HT1080 (cell line): ENCODE data around the gene HBA1. TPM values are rescaled to one million over a fixed set of nuclear protein-coding genes. Genes with fewer than 3 reads are reported as not detected.
"Not testable (repeated sequence)": the region's sequence is repeated elsewhere in the genome, so short reads cannot be mapped to it uniquely, and the experiment has no call there.

Experiments
- DNase-seq: peaks from one replicate; pipeline ENCODE4 v3.0.0-alpha.2; 2015; ENCODE audit warnings: low read depth
- polyA plus RNA-seq, 2 experiments: library from polyadenylated mRNA; depleted of rRNA; stranded (reverse); fragments of >200 nt; gene quantifications; 2 replicates each; pipeline ENCODE4 v1.2.3, GENCODE V29; 2015
- total RNA-seq: library from RNA; depleted of rRNA; stranded (reverse); fragments of >200 nt; shearing (Covaris generic); gene quantifications from 2 replicates; pipeline ENCODE4 v1.2.3, GENCODE V29; 2014; rRNA removed

The HBA1 gene
- not detected in 2 replicates for total RNA-seq
- polyA plus RNA-seq (2015; cell fraction: cytosol; rRNA removed): not detected in 2 replicates
- polyA plus RNA-seq (2015; cell fraction: nucleus; rRNA removed): not detected in 2 replicates

DNA sequence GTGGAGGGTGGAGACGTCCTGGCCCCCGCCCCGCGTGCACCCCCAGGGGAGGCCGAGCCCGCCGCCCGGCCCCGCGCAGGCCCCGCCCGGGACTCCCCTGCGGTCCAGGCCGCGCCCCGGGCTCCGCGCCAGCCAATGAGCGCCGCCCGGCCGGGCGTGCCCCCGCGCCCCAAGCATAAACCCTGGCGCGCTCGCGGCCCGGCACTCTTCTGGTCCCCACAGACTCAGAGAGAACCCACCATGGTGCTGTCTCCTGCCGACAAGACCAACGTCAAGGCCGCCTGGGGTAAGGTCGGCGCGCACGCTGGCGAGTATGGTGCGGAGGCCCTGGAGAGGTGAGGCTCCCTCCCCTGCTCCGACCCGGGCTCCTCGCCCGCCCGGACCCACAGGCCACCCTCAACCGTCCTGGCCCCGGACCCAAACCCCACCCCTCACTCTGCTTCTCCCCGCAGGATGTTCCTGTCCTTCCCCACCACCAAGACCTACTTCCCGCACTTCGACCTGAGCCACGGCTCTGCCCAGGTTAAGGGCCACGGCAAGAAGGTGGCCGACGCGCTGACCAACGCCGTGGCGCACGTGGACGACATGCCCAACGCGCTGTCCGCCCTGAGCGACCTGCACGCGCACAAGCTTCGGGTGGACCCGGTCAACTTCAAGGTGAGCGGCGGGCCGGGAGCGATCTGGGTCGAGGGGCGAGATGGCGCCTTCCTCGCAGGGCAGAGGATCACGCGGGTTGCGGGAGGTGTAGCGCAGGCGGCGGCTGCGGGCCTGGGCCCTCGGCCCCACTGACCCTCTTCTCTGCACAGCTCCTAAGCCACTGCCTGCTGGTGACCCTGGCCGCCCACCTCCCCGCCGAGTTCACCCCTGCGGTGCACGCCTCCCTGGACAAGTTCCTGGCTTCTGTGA lies at the start of gene HBA1:
HBA1 (plus strand) TSS at position 204 of the 906 bp plus-strand sequence; CDS start at position 241, 37 bp downstream.
- DNase-seq: not testable (repeated sequence)

GRCh38 chr16:129075-129474 lies 47.4 kb upstream of the HBA1 start:
- no peak for DNase-seq

- DNase-seq: no peak
These were observed 45.8 kb upstream of the HBA1 start for GRCh38 chr16:130533-131173.

DNA sequence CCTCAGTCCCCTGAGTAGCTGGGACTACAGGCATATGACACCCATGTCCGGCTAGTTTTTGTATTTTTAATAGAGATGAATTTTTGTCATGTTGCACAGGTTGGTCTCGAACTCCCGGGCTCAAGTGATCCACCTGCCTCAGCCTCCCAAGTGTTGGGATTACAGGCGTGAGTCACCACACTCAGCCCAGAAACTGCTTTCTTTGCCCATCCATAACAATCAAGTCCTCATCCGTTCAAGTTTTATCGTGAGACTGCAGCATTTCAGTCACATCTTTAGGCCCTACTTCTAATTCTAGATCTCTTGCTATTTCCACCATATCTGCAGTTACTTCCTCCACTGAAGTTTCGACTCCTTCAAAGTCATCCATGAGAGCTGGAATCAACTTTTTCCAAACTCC lies 44.4 kb upstream of the HBA1 start:
- no peak for DNase-seq

- no peak for DNase-seq
These were observed 42.8 kb upstream of the HBA1 start for GRCh38 chr16:133716-134115.

DNA sequence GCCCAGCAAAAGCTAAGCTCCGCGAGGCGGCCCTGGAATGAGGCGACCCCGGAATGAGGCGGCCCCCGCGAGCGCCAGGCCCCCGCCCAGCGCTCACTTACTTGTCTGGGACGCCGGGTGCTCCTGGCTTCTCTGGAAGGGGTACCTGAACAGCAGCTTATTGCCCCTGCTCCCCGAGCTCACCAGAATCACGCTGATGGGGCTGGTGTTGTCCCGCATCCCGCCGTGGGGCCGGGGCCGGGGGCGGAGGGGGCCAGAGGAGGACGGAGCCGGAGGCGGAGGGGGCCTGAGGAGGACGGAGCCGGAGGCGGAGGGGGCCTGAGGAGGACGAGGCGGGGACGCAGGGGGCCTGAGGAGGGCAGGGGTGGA lies 38.4 kb upstream of the HBA1 start:
- no peak for DNase-seq

DNA sequence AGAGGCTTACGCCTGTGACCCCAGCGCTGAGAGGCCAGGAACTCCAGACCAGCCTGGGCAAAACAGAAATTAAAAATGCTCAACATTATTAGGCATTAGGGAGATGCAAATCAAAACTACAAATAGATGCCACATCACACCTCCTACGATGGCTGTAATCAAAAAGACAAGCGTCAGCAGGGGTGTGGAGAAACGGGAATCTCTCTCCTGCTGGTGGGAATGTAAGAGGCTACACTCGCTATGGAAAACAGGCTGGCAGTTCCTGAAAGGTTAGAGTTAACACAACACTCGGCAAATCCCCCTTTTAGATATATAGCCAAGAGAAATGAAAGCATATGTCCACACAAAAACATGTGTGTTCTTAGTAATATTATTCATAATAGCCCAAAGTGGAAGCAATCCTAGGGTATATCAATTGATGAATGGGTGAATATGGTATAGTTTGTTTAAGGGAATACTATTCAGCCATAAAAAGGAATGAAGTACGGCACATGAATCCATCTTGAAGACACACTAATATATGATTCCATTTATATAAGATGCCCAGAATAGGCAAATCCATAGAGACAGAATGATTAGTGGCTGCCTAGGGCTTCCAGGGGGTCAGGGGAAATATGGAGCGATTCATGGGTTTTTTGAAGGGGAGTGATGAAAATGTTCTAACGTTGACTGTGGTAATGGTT lies 36.2 kb upstream of the HBA1 start:
- no peak for DNase-seq

DNA sequence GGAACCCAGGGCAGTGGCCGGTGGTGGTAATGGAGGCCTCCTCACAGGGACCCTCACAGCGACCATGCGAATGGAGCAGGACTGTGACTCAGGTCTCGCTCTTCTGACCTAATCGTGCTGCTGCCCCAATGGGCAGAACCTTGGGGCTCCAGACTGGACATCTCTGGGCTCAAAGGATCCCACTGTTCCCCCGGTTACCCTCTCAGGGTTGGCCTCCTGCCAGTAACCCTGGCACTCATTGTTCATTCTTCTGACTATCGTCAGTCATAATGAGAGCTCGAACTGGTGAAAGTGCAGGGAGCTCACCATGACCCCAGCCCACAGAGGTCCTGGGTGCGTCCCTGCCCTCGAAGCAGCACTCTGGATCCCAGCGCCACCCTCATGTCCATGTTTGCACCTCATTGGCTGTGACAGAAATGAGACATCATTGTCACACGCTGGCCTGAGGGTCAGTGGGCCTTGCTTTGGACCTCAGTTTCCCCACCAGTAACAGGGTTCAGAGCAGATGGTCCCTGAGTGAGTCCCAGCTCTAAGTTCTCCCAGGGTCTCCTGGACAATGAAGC lies 34.0 kb upstream of the HBA1 start:
- no peak for DNase-seq

DNA sequence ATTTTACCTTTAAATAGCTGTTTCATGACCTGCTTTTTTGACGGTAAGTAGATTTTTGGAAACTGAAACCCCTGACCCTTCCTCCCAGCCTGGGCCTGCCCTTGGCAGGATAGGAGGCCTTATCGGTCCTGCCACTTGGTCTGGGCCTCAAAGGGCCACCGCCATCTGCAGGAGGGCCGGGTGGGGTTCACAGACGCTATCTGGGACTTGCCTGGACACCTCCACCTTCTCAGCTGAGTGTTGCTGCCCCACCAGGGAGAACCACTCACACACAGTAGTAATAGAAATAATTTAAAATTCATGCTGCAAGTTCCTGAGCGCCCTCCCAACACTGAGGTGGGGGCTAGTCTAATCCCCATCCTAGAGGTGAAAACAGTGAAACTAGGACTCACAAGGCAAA lies 33.4 kb upstream of the HBA1 start:
- no peak for DNase-seq

- DNase-seq: no peak
These were observed 33.0 kb upstream of the HBA1 start for GRCh38 chr16:143456-143855.

DNA sequence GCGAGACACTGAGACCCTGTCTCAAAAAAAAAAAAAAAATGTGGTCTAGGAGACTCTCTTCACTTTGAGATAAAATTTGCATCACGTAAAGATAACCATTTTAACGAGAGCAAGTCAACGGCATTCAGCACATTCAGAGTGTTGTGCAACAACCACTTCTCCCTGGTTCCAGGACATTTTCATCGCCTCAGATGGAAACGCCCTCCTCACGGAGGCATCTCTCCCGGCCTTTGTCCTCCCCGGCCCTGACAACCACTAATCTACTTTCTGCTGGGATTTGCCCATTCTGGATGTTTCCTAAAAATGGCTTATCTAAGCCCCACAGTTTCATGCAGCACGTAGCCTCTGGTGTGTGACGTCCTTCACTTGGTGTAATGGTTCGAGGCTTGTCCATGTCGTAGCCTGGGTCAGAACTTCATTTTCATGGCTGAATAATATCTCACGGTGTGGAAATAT lies 31.7 kb upstream of the HBA1 start:
- DNase-seq: no peak

DNA sequence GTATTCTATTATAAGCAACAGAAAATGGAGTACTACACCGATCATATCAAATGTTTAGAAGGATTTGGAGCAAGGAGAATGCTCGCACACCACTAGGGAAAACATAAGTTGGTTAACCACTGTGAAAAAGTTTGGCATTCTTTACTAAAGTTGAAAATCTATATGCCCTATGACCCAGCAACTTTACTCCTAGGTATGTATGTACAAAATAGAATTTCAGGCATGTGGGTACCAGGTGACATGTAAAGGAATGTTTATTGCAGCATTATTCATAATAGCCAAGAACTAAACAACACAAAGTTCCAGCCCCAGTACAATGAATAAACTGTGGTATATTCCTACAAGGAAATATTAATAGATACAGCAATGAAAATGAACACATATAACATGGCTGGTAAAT lies 29.8 kb upstream of the HBA1 start:
- no peak for DNase-seq

DNA sequence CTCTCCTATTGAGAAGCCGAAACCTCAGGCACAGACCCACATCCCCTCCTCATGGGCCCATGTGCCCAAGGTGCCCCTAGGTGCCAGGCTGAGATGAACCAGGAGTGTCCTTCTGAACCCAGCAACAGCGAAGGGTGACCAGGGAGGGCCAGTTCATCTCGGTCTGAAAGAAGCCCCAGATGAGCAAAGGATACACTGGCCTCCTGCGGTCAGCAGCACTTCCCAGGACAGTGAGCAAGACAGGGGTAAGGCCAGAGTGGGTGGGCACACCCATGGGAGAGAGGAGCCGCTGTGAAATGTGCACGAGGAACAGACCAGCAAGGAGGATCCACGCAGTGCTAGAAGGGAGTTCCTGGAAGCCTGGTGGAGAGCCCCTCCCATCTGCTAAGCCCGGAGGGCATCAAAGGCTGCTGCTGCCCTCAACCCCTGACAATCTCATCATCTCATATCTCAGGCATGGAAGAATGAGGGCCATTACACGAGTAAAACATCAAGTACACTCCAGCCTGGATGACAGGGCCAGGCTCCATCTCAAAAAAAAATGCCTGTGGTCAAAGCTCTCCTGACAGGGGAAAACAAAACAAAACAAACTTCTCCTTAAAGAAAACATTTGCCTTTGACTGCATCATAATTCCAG lies 27.3 kb upstream of the HBA1 start:
- DNase-seq: no peak

DNA sequence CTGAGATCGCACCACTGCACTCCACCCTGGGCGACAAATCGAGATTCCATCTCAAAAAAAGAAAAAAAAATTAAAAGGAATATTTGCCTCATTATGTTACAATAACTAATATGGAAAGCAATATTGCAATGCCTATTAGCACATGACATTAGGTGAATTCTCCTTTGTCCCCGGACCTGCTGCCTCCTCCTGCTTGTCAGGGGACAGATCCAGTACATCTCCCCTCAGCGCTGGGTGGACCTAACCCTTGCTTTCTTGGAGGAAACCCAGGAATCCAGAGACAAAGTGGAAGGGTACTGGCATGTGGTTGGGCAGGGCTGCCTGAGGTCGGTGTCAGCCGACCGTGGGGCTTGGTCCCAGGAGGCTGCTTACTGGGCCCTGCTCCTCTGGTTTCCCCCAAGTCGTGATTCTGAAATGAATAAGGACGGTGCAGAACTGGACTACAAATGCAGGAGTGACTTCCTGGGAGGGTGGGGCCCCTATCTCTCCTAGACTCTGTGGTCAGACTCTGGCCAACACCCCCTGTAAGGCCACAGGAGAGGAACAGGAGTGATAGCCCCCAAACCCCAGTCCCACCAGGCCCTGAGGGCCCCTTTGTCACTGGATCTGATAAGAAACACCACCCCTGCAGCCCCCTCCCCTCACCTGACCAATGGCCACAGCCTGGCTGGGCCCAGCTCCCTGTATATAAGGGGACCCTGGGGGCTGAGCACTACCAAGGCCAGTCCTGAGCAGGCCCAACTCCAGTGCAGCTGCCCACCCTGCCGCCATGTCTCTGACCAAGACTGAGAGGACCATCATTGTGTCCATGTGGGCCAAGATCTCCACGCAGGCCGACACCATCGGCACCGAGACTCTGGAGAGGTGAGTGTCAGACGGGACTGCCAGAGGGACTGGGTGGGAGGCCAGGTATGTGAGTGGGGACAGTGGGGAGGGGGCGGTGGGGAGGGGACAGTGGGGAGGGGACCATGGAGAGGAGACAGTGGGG lies 24.0 kb upstream of the HBA1 start, which contains the start of gene HBZ:
HBZ (plus strand) TSS at position 504 of the 988 bp plus-strand sequence; CDS start at position 770, 266 bp downstream.
- DNase-seq: no peak

- not testable (repeated sequence) for DNase-seq
These were observed 23.4 kb upstream of the HBA1 start for GRCh38 chr16:153129-153521.

DNA sequence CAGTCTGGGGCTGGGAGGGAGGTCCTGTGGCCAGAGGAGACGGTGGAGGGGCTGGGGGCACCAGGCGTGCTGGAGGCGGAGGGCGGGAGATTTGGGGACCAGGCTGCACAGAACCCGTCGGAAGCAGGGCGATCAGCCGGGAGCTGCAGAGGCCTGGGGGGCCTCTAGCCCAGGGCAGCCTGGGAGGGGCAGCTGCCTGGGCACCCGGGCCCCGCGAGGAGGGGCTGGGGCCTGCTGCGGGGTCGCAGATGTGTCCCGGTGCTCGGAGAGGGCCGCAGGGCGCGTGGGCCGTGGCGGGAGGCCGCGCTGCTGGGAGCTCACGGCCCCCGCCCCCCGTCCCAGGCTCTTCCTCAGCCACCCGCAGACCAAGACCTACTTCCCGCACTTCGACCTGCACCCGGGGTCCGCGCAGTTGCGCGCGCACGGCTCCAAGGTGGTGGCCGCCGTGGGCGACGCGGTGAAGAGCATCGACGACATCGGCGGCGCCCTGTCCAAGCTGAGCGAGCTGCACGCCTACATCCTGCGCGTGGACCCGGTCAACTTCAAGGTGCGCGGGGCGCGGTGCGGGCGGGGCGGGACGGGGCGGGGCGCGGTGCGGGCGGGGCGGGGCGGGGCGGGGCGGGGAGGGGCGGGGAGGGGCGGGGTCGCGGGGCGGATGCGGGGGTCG lies 22.8 kb upstream of the HBA1 start:
- DNase-seq: not testable (repeated sequence)

GRCh38 chr16:154217-155030 lies 22.1 kb upstream of the HBA1 start:
- DNase-seq: no peak

DNA sequence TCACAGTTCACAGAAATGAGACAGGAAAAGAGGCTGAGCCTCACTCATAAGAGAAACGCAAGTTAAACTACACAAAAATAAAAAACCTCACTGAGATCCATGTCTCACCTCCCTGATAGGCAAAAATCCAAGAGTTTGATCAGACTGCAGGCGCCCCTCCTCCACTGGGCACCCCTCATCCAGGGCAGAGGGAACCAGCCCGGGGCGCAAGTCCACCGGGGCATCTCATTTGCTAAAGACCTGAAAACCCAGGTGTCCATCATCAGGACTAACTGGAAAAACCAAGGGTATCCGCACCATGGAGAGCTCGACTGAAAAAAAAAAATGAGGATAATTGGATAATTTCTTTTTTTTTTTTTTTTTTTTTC lies 21.5 kb upstream of the HBA1 start:
- no peak for DNase-seq
